GM19025 (cell line): ENCODE results near the gene KANK4.

Experiments
- ATAC-seq: cut with Tn5 transposase; IDR thresholded peaks from one replicate; pipeline ENCODE4 v1.9.1; 2021; ENCODE audit warnings: mild to moderate bottlenecking, low read depth, moderate library complexity; ENCODE audit not compliant: unreplicated experiment

Gene KANK4

GRCh38 chr1:62318756-62319544 is at the start of gene KANK4:
Gene KANK4 (minus strand): TSS chr1:62319434. CDS start chr1:62281564, 37,870 bp downstream.
- no peak for ATAC-seq

DNA sequence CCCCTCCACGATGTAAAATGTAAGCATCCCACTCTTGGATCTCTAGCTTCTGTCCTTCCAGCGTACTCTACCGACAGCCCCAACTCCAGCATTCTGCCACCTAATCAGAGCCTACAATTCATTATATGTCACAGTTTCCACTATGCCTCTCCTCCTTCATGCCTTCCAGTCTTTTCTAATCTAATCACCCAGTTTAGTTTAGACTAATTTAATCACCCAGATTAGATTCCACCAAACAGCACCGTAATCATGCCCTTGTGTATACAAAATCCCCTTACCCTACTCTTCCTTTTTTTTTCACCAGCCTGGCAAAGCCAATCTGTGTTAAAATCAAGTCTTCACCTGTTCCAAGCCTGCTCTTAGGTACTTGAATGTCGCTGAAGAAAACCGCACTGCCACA is 49.8 kb upstream of the KANK4 start:
- ATAC-seq = no peak

DNA sequence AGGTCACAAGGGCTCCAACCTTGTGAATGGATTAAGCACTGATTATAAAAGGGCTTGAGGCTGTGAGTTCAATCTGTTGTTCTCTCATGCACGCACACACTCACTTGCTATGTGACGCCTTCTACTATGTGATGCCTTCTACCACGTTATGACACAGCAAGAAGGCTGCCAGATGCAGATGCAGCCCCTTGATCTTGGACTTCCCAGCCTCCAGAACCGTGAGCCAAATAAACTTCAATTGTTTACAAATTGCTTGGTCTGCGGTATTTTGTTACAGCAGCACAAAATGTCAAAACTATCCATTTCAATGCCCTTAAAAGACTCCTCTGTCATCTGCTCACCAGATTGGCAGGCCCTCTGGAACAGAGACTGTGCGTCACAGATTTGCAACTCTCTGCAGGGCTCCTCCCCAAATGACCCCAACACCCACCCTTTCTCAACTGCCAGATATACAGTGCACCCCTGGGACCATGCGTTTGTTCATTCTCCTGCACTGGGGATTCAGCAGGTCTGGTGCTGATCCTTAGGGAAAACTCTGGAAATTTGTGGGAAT is 47.8 kb upstream of the KANK4 start:
- no peak for ATAC-seq

GRCh38 chr1:62364721-62365120 is 45.5 kb upstream of the KANK4 start:
- no peak for ATAC-seq

DNA sequence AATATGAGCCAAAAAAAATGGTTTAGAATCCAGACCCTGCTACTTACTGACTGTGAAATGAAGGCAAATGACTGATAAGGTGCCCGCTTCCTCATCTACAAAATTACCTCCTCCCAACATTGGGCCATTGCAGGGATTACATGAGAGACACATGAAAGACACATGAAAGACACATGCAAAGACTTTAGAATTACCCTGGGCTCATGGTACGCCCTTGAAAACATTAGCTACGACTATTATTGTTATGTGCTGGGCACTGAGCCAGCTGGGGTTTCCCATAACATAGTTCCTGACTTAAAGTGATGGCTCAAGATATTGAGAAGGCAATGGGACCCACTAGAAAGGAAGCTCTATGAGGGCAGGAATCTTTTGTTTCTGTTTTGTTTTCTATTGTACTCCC is 43.7 kb upstream of the KANK4 start:
- ATAC-seq = no peak

- no peak for ATAC-seq
Measured at GRCh38 chr1:62362061-62362917, 43.1 kb upstream of the KANK4 start.

DNA sequence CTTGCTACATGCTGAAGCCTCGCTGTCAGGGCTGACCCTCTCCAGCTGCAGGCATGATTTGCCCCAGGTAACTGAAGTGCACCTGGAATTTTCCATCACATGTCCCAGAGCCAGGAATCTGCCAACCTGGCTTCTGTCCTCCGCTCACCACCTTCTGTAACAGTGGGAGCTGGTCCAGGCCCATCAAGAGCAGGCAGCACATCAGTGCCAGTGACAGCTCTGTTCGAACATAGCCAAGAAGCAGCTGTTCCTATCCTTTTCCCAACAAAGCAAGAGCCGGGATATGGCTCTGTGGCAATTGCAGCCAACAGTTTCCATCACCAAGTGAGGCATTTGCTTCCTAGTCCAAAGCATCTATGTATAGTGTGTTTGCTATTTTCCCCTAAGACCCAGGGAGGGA is 42.2 kb upstream of the KANK4 start:
- ATAC-seq = no peak

- no peak for ATAC-seq
Measured at GRCh38 chr1:62358665-62359373, 39.6 kb upstream of the KANK4 start.

DNA sequence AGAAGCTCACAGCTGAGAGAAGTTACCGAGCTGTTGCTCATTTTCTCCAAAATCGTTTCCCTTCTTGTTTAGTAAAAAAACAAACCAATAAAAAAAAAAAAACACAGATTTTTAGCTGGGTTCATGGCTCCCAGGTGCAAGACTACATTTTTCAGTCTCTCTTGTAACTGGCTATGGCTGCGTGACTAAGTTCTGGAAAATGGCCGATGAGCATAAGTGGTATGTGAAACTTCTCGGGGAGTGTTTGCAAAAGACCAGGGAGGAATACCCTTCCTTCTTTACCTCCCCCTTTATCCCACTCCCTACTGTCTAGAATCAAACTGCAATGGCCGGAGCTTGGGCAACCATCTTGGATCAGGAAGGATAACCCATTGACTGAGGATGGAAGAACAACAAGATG is 38.7 kb upstream of the KANK4 start:
- ATAC-seq = no peak

DNA sequence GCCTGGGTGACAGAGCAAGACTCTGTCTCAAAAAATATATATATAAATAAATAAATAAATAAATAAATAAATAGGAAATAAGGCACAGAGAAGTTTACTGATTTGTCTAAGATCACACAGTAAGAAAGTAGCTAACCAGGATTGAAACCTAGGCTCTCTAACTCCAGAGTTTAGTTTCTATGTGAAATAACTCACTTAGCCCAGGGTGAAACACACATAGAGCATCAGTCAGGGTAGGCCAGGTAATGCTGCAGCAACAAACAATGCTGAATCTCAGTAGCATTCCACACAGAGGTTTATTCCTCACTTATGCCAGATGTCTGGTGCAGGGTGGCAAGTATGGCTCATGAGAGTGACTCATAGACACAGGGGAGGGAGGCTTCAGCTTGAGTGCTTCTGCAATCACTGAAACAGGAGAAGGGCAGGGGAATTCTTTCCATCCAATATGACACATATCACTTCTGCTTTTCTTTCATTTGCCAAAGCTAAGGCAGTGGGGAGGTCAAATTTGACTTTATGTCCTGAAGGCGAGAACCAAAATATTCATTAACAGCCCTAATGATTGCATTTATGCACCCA is 37.1 kb upstream of the KANK4 start:
- ATAC-seq = no peak

DNA sequence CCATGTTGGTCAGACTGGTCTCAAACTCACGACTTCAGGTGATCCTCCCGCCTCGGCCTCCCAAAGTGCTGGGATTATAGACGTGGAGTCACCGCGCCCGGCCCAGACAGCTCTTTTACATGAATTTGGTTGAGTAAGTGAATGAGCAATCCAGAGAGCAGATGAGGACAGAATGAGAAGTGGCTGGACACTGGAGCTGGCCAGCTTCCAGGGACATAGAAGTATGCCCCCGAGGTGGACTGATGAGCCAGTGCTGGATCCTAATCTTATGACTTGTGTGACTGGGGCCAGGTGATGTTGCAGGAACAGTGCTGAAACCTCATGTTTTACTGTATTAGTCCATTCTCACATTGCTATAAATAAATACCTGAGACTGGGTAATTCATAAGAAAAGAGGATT is 35.9 kb upstream of the KANK4 start:
- ATAC-seq = no peak

- ATAC-seq = no peak
Measured at GRCh38 chr1:62353853-62354252, 34.6 kb upstream of the KANK4 start.

DNA sequence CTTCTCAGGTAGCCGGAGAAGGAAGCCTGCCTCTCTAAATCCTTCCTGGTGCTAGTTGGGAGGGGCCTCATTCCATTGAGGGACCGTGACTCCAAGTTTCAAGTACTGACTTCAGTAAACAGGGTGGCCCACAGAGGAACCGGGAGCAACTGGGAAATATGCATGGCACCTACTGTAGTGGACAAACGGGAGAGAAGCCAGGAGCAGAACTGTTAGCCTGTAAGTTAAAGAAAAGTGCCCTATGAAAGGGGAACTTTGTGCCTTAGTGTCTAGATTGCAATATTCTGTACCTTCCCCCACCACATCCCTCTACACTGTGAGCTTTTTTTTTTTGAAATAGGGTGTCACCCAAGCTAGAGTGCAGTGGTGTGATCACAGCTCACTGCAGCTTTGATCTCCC is 33.2 kb upstream of the KANK4 start:
- ATAC-seq = no peak

DNA sequence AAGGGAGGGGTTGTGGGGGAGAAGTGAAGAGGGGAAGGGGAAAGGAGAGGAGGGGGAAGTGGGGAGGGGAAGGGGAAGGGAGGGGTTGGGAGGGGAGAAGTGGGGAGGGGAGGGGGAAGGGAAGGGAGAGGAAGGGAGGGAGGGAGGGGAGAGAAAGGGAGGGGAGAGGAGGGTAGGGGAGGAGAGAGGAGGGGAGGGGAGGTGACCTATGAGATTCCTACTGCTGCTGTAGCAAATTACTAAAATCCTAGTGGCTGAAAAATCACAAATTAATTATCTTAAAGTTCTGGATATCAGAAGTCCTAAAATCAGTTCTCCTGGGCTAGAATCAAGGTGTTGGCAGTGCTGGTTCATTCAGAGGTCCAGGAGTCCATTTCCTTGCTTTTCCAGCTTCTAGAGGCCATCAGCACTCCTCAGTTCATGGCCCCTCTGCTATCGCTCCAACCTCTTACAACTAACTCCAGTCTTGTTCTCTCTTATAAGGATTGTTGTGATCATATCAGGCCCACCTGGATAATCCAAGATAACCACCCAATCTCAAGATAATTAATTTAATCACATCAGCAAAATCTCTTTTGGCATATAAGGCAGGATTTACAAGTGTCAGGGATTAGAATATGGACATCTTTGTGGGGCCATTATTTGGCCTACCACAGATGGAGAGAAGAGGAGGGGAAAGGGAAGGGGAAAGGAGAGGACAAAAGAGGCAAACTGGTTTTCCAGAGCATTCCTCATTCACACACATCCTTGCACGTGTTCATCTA is 30.4 kb upstream of the KANK4 start:
- ATAC-seq = no peak

- ATAC-seq = no peak
Measured at GRCh38 chr1:62346886-62347285, 27.7 kb upstream of the KANK4 start.

DNA sequence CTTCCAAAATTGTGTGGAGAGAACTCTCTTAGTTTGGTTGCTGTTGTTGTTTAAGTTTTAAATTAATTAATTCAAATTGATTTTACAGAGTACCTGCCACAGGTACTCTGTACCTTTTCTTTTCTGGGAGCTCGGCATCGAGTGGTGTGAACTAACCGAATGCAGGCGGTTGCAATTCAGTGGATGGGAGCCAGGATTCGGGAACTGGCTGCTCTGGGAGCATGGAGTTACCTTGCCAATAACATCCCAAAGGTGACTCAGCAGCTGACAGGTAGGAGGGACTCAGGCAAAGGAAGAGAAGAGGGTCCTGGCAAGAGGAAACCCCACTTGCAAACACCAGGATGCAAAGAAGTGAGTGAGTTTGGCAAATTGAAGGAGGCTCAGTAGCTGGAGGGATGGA is 24.7 kb upstream of the KANK4 start:
- no peak for ATAC-seq

DNA sequence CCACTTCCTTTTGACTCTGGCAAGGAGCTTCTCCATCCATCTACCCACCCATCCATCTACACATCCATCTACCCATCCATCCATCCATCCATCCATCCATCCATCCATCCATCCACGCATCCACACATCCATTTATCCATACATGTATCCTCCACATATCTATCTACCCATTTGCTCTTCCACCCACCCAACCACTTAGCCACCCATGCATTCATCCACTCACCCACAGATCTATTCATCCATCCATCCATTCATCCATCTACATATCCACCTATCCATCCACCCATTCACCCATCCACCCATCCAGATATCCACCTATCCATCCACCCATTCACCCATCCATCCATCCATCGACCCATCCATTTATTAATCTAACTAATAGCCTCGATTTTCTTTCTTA is 23.0 kb upstream of the KANK4 start:
- ATAC-seq = no peak

- no peak for ATAC-seq
Measured at GRCh38 chr1:62341615-62342014, 22.4 kb upstream of the KANK4 start.

DNA sequence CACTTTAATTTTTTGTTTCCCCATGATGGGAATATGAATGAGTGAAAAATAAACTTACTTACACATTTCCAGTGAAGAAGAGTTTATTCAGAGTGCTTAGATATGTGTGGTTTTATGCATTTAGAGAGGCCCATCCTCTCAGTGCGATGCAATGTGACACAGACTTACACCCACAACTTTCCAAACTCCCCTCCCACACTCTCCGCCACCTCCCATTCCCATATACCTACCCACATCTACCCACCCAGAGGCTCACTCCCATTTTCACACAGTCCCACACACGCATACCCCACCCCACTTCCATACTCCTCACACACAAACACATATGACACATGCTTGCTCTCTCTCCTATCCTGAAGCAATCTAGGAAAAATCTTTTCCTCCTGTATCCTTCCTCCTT is 21.9 kb upstream of the KANK4 start:
- no peak for ATAC-seq
